ENCODE measurements around the gene PTPRM.
"Not testable (repeated sequence)": the region's sequence is repeated elsewhere in the genome, so short reads cannot be mapped to it uniquely, and the experiment has no call there.

PTPRM gene

DNA sequence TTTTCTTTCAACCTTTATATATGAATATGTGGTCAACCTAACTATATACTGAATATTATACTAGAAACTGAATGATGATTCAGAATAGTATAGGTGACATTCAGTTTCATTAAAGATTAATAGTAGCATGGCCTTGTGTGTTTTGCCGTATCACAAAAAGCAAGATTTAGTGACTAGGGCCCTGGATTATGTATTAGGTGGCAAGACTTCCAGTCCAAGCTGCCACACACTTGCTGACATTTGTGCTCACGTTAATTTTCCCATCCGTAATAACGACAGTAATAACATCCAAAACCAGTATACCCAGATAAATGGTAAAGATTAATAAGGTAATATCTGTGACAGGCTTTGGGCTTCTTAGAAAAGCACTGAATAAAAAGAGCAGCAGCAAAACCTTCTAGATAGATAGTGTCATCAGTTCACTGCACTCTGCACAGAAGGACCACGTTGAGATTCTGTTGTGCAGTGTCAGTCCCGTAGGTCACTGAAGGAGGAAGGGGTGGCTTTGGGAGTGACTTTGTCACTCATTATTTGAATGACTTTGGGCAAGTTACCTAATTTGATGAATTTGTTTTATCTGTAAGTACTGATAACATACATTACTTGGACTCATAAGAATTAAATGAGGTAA, 451.7 kb downstream of the PTPRM start:
- DNase-seq = no peak

GRCh38 chr18:8019600-8019999, 452.5 kb downstream of the PTPRM start:
- DNase-seq = no peak

GRCh38 chr18:8020132-8020846, 453.2 kb downstream of the PTPRM start:
- DNase-seq = no peak

- DNase-seq = no peak
These were observed 461.9 kb downstream of the PTPRM start for GRCh38 chr18:8029061-8029460.

- DNase-seq = no peak
These were observed 462.6 kb downstream of the PTPRM start for GRCh38 chr18:8029731-8030130.

DNA sequence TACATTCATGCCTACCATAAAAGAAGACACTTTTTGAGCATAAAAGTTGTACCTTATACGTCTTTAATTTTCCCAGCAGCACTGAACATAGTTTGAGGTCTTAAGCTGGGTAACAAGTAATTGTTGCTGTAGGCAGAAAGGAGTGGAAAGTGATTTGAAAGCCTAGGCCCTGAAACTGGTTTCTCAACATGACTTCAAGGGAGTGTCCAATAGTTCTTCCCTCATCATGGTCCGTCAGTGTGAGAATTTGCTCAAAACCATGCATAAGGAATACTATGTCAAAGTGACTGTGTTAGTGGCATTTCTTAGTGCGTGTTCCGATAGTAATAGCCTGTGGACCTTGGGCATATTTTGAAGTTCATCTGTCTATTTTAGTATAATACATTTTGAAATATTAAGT, 463.1 kb downstream of the PTPRM start:
- no peak for DNase-seq

DNA sequence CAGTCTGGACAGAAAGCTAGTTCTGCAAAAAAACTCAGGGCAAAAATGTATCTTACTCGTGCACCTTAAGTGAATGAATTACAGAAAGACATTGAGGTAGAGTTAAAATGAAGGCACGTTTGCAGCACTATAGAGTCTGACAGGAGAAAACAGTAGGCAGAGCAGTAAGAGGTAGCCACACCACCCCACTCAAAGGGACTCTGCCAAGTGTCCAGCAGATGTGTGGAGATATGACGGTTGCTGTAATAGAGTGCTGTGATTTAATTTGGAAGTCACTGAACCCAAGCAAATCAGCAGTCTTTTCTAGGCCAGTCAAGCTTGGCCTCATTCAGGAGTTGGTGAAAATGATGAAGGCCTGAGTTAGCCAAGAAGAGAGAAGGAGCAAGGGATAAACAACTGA, 464.4 kb downstream of the PTPRM start:
- DNase-seq = no peak

- DNase-seq = no peak
These were observed 467.6 kb downstream of the PTPRM start for GRCh38 chr18:8034674-8035073.

GRCh38 chr18:8036551-8036950, 469.4 kb downstream of the PTPRM start:
- DNase-seq = no peak

DNA sequence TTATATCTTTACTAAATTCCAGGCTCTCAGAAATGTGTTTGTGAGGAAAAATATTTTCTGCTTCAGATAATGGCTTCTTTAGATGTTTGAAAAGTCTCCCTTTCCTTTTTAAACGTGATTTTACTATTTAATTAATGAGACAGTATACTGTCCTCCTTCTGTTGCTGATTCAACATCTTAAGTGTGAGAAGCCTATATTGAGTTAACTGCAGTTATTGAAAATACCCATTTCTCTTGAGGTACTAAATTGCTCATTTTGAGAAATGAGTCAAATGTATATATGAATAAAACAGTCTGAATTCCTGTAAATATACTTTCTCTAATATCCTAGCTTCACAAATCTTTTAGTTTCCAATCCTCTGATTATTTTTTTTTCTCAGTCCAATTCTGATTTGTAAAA, 470.2 kb downstream of the PTPRM start:
- DNase-seq = no peak

DNA sequence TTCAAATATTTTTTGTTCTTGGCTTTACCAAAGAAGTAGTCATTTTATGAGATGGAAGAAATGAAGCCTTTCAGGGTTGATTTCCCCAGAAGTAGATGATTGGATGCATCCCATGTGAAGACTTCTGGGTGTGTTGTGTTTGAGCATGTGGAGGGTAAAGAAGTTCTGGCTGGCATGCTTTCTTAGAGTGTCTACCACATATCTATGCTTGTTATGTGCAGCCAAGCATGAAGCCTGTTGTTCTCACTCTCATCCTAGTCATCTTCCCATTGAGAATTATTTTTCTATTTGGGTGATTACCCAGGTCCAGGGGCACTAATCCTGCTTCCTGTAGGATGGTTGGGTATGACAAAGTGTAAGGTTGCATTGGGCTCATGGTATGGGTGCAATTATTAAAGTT, 472.9 kb downstream of the PTPRM start:
- DNase-seq = no peak

GRCh38 chr18:8041526-8042111, 474.5 kb downstream of the PTPRM start:
- peak; percentile 2 for DNase-seq

- DNase-seq = no peak
These were observed 476.9 kb downstream of the PTPRM start for GRCh38 chr18:8044004-8044403.

- no peak for DNase-seq
These were observed 478.2 kb downstream of the PTPRM start for GRCh38 chr18:8045160-8045883.

DNA sequence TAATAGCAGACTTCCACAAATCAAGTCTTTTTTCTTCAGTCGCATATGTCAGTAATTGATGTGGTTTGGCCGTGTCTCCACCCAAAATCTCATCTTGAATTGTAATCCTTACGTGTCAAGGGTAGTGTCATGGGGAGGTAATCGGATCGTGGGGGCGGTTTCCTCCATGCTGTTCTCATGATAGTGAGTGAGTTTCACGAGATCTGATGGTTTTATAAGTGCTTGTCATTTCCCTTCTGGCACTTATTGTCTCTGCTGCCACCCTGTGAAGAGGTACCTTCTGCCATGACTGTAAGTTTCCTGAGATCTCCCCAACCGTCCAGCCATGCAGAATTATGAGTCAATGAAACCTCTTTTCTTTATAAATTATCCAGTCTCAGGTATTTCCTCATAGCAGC, 478.8 kb downstream of the PTPRM start:
- no peak for DNase-seq

DNA sequence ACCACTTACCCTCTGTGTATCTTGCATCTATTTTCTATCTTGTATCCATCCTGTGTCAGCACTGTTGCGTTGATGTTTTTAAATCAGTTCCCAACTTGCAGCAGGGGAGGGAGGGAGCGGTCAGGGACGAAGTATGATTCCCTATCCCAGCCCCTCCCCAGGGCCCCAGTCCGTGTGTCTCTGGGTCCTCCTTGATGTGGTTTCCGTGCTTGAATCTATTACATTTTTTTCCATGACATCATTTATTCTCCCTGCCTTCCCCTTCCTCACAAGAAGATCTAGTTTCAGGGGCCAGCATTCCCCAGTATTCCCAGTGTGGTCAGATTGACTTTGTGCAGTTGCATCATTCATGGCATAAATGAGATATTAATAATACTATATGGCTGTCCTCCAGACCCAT, 479.3 kb downstream of the PTPRM start:
- DNase-seq = no peak

GRCh38 chr18:8049147-8049546, 482.0 kb downstream of the PTPRM start:
- DNase-seq = no peak

DNA sequence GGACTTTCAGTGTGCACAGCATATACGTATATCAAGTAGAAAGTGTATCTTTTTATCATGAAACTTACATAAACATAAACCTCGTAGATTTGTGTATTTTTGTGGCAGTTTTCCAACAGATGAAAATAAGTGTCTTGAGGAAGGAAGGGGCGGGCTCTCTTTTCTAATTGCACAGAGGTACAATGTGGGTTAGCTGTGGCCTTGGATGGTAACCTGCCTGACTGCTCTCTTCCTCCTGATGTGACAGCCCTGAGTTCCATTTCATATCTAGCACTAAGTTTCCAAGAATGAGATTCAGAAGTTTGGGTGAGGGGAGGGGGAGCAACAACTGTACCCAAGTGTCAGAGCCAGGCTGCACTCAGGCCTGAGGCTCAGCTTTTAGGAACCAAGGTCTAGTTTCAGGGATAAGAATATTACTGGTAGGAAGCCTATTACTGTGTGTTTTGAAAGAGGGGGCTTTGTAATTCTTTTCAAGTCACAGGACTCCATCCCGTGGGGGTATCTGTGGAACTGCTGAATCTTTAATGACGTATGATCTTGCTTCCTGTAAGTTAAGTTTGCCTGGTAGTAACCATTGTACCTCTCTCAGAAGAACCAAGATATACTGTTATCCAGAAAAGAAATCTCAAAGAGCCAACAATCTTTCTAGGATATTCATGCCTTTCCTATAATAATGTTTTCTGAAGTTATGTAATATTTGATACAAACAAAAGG, 483.7 kb downstream of the PTPRM start:
- no peak for DNase-seq

- DNase-seq = no peak
These were observed 484.3 kb downstream of the PTPRM start for GRCh38 chr18:8051453-8051852.

GRCh38 chr18:8052237-8052701, 485.2 kb downstream of the PTPRM start:
- peak; percentile 9 for DNase-seq

- no peak for DNase-seq
These were observed 489.6 kb downstream of the PTPRM start for GRCh38 chr18:8056723-8057122.

GRCh38 chr18:8063152-8063551, 496.0 kb downstream of the PTPRM start:
- DNase-seq = not testable (repeated sequence)

GRCh38 chr18:8063733-8064132, 496.6 kb downstream of the PTPRM start:
- DNase-seq = no peak
